Stimulated activated CD4-positive, alpha-beta T cell treated with anti-CD3 and anti-CD28 coated beads, Interleukin-1b, Interleukin-23, amount 100 ng/mL, for 24 hours (primary cell): ENCODE measurements around the gene TRABD.

Source experiments
- DNase-seq, 4 experiments: peaks; one replicate each; pipeline ENCODE4 v3.0.0-alpha.2; 2020; ENCODE audit warnings: low read depth in 4 of 4, low spot score in 1 of 4

TRABD gene

GRCh38 chr22:50173311-50173982, 12.3 kb upstream of the TRABD start:
- DNase-seq = no peak

DNA sequence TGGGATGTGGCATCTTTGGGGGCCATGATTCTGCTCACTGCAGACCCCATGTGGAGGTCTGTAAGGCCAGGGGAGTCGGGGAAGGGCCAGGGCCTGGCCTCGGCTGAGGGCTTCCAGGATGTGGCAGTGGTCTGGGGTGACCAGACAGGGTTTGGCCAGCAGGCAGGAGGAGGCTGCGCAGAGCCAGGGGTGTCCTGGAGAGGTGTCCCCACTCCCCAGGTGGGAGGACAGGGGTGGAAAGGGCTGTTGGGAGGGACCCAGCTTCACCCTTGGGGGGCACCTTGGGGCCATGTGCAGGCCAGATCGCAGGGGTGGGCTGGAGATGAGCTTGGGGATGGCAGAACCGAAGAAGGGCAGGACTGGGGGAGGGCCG, 11.7 kb upstream of the TRABD start:
- DNase-seq = no peak

DNA sequence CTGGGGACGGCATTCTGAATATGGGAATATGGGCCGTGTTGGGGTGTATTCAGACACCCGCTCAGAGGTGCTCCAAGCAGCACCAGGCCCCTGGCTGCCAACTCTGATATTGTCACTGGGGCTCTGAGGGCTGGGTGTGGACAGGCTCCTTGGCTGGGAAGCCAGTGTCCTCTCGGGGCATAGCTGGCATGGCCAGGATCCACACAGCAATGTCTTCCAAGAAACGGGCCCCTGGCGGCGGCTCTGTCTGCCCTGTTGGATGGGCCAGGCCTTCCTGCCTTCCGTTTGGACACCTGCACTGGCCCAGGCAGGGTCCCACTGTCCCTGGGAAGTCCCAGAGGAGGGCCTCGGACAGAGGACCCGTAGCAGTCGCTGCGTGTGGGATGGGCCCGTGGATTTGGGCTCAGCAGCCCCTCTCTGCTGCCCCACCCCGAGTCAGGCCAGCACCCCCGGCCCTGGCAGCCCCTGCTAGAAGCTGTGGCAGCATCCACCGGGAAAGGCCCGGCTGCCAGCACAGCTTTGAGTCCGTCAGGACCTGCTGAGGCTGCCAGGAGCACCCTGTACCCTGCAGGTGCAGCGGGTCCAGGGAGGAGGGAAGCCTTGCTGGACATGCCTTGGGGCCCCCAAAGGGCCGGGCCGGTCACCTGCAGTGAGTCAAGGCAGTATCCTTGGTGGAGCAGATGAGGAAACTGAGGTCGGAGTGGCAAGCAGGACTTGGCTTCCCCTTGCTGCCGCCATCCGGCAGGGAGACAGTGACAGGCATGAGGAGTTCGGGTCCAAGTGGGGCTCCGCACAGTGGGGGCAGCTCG, 11.1 kb upstream of the TRABD start:
- no peak for DNase-seq

DNA sequence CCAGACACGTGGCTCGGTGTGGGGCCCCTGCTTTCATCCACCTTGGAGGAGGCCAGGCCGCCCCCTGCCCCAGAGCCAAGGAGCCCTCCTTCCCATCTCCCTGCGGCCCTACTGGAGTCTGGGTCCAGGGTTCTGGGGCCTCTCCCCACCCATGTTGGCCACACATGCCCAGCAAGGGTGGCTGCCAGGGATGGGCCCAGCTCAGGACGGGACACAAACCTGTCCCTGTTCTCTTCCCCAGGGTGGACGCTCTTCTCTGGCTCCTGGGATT, 10.6 kb upstream of the TRABD start:
- DNase-seq = no peak

DNA sequence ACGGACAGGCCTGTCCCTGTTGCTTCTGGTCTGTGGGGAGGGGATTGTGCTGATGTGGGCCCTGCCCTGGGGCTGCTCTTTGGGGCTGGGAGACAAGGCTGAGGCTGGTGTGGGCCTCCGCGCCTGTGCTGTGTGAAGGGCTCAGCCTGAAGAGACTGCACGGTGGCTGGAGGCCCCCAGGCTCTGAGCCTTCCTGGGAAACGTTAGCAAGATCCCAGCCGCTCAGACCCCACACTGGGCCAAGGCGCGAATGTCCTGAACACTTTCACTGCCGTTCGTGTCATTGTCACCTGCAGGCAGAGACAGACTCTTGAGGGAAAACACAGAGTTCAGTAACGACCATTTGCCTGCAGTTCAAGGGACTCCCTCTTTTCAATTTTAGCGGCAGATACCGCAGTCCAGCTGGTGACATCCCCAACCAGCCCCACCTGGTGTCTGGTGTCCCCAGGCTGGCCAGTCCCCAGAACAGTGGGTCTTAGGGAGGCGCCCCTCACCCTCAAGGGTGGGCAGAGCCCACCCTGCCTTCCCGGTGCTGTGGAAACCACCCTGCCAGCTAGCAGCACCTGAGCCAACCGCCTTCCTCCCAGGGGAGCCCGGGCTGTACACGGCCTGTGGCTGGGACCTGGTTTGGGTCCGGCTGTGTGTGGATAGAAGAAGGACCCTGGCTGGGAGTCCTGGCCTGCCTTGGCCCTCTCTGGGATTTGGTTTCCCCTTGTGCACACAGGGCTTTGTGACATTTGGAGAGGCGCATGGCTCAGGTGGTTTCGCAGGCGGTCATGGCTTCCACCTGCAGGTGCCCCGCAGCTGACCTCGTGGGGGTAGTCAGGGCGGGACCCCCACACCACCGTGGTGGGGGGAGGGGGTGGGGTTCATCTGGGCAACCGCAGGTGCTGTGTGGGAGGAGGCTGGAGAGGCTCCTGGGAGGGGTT, 9.5 kb upstream of the TRABD start:
- no peak for DNase-seq

GRCh38 chr22:50176850-50177536, 8.7 kb upstream of the TRABD start:
- DNase-seq = no peak

- DNase-seq = no peak
Measured at GRCh38 chr22:50177537-50178470, 7.9 kb upstream of the TRABD start.

GRCh38 chr22:50178471-50178864, 7.2 kb upstream of the TRABD start:
- DNase-seq = no peak

GRCh38 chr22:50178871-50179869, 6.5 kb upstream of the TRABD start:
- no peak for DNase-seq

- DNase-seq = no peak
Measured at GRCh38 chr22:50179937-50180726, 5.6 kb upstream of the TRABD start.

- no peak for DNase-seq
Measured at GRCh38 chr22:50180727-50181521, 4.8 kb upstream of the TRABD start.

DNA sequence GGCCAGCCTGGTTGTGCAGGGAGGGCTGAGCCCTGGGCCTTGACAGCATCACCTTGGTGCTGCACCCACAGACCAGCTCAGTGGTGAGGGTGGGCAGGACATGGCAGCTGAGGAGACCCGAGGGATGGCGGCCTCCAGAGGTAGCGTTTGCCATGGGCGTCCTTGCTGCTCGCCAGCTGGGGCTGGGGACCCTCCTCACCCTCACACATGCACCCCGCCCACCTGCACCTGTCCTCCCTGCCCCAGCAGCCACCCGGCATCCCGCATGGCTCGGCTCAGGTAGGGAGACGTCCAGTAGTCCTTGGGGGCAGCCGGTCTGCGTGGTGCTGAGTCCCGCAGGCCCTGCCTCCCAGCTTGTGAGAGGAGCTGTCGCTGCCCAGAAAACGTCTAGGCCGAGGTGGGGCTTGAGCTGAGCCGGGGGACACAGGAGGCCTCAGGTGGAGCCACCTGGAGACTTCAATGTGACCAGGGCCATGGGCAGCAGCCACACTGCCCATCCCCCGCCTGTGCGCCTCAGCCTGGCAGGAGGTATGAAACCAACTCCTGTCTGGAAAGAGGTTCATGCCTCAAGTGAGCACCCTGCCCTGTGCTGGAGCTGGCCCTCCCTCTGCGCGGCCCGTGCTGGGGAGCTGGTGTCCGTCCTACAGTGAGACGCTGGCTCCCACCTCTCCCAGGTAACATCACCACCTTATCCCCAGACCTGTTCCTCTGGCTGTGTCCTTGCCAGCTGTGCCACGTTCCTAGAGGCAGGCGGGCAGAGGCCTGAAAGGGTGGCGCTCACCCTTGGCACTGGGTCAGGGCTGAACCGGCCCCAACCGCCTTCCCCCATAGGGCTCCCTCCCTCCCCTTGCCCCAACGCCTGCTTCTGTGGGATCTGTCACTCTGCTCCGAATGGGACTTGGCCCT, 3.3 kb upstream of the TRABD start:
- DNase-seq = no peak

DNA sequence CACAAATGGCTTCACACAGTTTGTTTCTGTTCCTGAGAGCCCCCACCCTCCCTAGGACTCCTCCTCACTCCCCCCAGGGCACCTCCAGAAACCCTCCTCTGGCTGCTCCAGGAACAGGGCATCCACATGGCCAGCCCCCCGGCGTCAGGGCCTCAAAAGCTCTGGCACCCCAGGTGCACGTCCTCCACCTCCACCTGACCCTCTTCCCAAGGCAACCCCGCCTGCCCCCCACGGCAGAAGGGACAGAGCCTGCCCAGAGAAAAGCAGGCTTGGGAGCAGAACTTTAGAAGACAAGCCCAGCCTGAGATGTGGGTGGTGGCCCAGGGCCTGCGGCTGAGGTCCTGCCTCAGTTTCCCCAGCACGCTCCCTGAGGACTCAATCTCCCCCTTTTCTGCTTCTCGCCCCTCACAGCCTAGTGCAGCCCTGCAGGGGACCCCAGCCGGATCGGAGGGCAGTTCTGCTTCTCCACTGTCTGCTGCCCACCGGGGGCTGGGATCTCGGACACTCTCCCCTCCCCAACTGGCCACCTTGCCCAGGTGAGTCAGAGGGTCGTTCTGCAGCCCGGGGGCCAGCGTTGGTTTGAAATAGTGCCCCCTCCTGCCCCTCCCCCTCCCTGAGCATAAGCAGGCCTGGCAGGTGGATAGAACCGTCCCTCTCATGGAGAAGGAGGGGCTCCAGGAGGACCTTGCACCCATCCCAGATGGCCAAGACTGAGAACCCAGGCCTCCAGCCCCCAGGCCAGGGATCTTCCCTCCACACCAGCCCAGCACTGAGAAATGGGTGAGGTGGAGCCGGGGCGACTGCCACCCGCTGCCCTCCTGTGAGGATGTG, 2.4 kb upstream of the TRABD start:
- no peak for DNase-seq

- no peak for DNase-seq
Measured at GRCh38 chr22:50184004-50184901, 1.5 kb upstream of the TRABD start.
